ENCODE measurements around the gene PDSS1. TPM values are rescaled to one million over a fixed set of nuclear protein-coding genes. Genes with fewer than 3 reads are reported as not detected.

PDSS1 gene
- total and polyA plus RNA-seq, 9 of the 15 experiments (the other 6 are each of a cell fraction or from before 2014, with no cell fraction given): 11.0 to 59.5 (median 45.3) TPM

- Histone ChIP-seq H3K4me1 (replicated peaks in 1 of 2; ENCODE audit: control insufficient read depth in 2 of 2, insufficient read depth in 2 of 2, low read length in 2 of 2) (no peaks in the 10 kb centered on the region), H3K9me3 (replicated peaks; ENCODE audit: control insufficient read depth, insufficient read depth, low read depth, low read length) (no peaks in the 10 kb centered on the region), H3K4me2 (ENCODE audit: insufficient read depth, low read length) (no peak overlapping the region), H3K9ac (ENCODE audit: insufficient read depth in 1 of 2, low read depth in 2 of 2, low read length in 2 of 2) (no peak overlapping the region), H2AFZ (ENCODE audit: low read depth, low read length) (no peak overlapping the region), H3K79me2 (ENCODE audit: control insufficient read depth, insufficient read depth, low read length) (no peaks in the 10 kb centered on the region), H3K9me1 (ENCODE audit: control insufficient read depth, insufficient read depth, low read length) (no peaks in the 10 kb centered on the region), H4K20me1 (replicated peaks; ENCODE audit: control insufficient read depth, insufficient read depth, low read length) (no peaks in the 10 kb centered on the region), H3K36me3 (ENCODE audit: control insufficient read depth, insufficient read depth, low read length) (peaks cover 96% of the 10 kb centered on the region), H3K4me3 (no peak overlapping the region), H3K27ac (ENCODE audit: extremely low read depth, low read depth, low read length) (no peak overlapping the region), H3K27me3 (ENCODE audit: control insufficient read depth in 2 of 2, insufficient read depth in 2 of 2, low read length in 2 of 2) (no peaks in the 10 kb centered on the region)
- ChIA-PET POLR2A (interaction anchor here (3.0 kb wide), 1 partner anchor 9 kb away, joined by 7 read pairs; no protein-coding TSS in a partner anchor), CTCF (ENCODE audit: low intra/inter-chr PET ratio) (no interaction called here)
- in situ Hi-C loops (cut with MboI): no loop called here
- intact Hi-C loops (cut with micrococcal nuclease): no loop called here
- BruUV-seq (replicated peaks): no TSS peak
- 97% methylated on average over 4 of the region's 4 CpGs for WGBS (ENCODE audit: insufficient coverage, low coverage, missing lambda C conversion rate)
- no peak for FAIRE-seq
- no peak for DNase-seq (ENCODE audit: extremely low read depth in 1 of 4, low spot score in 3 of 4)
- ATAC-seq: no peak
- TF ChIP-seq KDM1A (IDR thresholded peaks at IDR 0.05) (no peak), SUPT5H (IDR thresholded peaks at IDR 0.05) (no peak), ARNT (IDR thresholded peaks at IDR 0.05) (no peak), ZNF280B (CRISPR knock-in tag; IDR thresholded peaks at IDR 0.05) (no peak), ZNF785 (CRISPR knock-in tag; IDR thresholded peaks at IDR 0.05) (no peak), GABPB1 (CRISPR knock-in tag; IDR thresholded peaks at IDR 0.05) (no peak), LEF1 (IDR thresholded peaks at IDR 0.05) (no peak), CHD2 (IDR thresholded peaks at IDR 0.05; ENCODE audit: low read depth, low read length) (no peak), ETS1 (conservative IDR thresholded peaks at IDR 0.05; ENCODE audit: control insufficient read depth, low read depth, low read length) (no peak), RBM14 (IDR thresholded peaks at IDR 0.05; ENCODE audit: borderline replicate concordance, insufficient read depth, low read depth, low read length) (no peak)
Measured at GRCh38 chr10:26735435-26735834, 37.9 kb downstream of the PDSS1 start.

All from K562 (cell line).